Measurements from ENCODE around the gene SMARCD1. TPM values are rescaled to one million over a fixed set of nuclear protein-coding genes. Genes with fewer than 3 reads are reported as not detected.

SMARCD1 gene
- total and polyA plus RNA-seq, 9 of the 15 experiments (the other 6 are each of a cell fraction or from before 2014, with no cell fraction given), result 0.86 to 91.7 (median 48.0) TPM

GRCh38 chr12:50103767-50104321 is 18.7 kb downstream of the SMARCD1 start, which contains the start of gene GPD1 (continued):
- TF ChIP-seq BRD9 (IDR thresholded peaks at IDR 0.05; ENCODE audit: low read depth, partially characterized antibody) (no peak), ZFPM2 (CRISPR knock-in tag; IDR thresholded peaks at IDR 0.05) (no peak), RBM14 (IDR thresholded peaks at IDR 0.05; ENCODE audit: borderline replicate concordance, insufficient read depth, low read depth, low read length) (no peak), POLR3G (IDR thresholded peaks at IDR 0.05; ENCODE audit: extremely low read depth, insufficient read length, insufficient replicate concordance) (no peak), CLOCK (CRISPR knock-in tag; IDR thresholded peaks at IDR 0.05; ENCODE audit: borderline replicate concordance) (no peak), ADNP (tag; IDR thresholded peaks at IDR 0.05) (no peak)
- TF ChIP-seq, protein P1, sequence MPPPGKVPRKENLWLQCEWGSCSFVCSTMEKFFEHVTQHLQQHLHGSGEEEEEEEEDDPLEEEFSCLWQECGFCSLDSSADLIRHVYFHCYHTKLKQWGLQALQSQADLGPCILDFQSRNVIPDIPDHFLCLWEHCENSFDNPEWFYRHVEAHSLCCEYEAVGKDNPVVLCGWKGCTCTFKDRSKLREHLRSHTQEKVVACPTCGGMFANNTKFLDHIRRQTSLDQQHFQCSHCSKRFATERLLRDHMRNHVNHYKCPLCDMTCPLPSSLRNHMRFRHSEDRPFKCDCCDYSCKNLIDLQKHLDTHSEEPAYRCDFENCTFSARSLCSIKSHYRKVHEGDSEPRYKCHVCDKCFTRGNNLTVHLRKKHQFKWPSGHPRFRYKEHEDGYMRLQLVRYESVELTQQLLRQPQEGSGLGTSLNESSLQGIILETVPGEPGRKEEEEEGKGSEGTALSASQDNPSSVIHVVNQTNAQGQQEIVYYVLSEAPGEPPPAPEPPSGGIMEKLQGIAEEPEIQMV (tag; conservative IDR thresholded peaks at IDR 0.05; ENCODE audit: low read depth), result no peak
- TF ChIP-seq, protein P2, sequence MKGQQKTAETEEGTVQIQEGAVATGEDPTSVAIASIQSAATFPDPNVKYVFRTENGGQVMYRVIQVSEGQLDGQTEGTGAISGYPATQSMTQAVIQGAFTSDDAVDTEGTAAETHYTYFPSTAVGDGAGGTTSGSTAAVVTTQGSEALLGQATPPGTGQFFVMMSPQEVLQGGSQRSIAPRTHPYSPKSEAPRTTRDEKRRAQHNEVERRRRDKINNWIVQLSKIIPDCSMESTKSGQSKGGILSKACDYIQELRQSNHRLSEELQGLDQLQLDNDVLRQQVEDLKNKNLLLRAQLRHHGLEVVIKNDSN (CRISPR knock-in tag; IDR thresholded peaks at IDR 0.05), result peak; percentile 75
- TF ChIP-seq, protein P3, sequence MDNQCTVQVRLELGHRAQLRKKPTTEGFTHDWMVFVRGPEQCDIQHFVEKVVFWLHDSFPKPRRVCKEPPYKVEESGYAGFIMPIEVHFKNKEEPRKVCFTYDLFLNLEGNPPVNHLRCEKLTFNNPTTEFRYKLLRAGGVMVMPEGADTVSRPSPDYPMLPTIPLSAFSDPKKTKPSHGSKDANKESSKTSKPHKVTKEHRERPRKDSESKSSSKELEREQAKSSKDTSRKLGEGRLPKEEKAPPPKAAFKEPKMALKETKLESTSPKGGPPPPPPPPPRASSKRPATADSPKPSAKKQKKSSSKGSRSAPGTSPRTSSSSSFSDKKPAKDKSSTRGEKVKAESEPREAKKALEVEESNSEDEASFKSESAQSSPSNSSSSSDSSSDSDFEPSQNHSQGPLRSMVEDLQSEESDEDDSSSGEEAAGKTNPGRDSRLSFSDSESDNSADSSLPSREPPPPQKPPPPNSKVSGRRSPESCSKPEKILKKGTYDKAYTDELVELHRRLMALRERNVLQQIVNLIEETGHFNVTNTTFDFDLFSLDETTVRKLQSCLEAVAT (IDR thresholded peaks at IDR 0.05), result no peak
- TF ChIP-seq, protein P4, sequence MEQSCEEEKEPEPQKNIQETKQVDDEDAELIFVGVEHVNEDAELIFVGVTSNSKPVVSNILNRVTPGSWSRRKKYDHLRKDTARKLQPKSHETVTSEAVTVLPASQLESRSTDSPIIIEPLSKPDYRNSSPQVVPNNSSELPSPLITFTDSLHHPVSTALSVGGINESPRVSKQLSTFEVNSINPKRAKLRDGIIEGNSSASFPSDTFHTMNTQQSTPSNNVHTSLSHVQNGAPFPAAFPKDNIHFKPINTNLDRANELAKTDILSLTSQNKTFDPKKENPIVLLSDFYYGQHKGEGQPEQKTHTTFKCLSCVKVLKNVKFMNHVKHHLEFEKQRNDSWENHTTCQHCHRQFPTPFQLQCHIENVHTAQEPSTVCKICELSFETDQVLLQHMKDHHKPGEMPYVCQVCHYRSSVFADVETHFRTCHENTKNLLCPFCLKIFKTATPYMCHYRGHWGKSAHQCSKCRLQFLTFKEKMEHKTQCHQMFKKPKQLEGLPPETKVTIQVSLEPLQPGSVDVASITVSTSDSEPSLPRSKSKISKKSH (CRISPR knock-in tag; IDR thresholded peaks at IDR 0.05), result no peak
- TF ChIP-seq, protein P5, sequence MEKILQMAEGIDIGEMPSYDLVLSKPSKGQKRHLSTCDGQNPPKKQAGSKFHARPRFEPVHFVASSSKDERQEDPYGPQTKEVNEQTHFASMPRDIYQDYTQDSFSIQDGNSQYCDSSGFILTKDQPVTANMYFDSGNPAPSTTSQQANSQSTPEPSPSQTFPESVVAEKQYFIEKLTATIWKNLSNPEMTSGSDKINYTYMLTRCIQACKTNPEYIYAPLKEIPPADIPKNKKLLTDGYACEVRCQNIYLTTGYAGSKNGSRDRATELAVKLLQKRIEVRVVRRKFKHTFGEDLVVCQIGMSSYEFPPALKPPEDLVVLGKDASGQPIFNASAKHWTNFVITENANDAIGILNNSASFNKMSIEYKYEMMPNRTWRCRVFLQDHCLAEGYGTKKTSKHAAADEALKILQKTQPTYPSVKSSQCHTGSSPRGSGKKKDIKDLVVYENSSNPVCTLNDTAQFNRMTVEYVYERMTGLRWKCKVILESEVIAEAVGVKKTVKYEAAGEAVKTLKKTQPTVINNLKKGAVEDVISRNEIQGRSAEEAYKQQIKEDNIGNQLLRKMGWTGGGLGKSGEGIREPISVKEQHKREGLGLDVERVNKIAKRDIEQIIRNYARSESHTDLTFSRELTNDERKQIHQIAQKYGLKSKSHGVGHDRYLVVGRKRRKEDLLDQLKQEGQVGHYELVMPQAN (IDR thresholded peaks at IDR 0.05; ENCODE audit: borderline replicate concordance), result peak; percentile 39; the same call in 1 of the 2 replicates
- TF ChIP-seq, protein P6, sequence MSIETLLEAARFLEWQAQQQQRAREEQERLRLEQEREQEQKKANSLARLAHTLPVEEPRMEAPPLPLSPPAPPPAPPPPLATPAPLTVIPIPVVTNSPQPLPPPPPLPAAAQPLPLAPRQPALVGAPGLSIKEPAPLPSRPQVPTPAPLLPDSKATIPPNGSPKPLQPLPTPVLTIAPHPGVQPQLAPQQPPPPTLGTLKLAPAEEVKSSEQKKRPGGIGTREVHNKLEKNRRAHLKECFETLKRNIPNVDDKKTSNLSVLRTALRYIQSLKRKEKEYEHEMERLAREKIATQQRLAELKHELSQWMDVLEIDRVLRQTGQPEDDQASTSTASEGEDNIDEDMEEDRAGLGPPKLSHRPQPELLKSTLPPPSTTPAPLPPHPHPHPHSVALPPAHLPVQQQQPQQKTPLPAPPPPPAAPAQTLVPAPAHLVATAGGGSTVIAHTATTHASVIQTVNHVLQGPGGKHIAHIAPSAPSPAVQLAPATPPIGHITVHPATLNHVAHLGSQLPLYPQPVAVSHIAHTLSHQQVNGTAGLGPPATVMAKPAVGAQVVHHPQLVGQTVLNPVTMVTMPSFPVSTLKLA (conservative IDR thresholded peaks at IDR 0.05), result peak; percentile 78 to 83

Data from K562 (cell line).